Thoracic aorta (tissue), 2 donors: ENCODE results near the gene KDM1B. TPM values are rescaled to one million over a fixed set of nuclear protein-coding genes. Genes with fewer than 3 reads are reported as not detected.

Experiments used
- ATAC-seq: fragments of 150-250 bp; one replicate; pipeline ENCODE4 v1.8.0; 2017; ENCODE audit warnings: low read depth; ENCODE audit not compliant: insufficient number of reproducible peaks, low FRiP score
- DNase-seq: peaks from one replicate; pipeline ENCODE4 v3.0.0-alpha.2; 2020; ENCODE audit warnings: low spot score
- H3K27ac ChIP-seq, 2 donors: fragments of 200-600 bp; sonication (generic); 1 replicate in 1 of 2; 2 replicates in 1 of 2; pipeline ENCODE4 v1.5.1; 2016; ENCODE audit warnings: mild to moderate bottlenecking in 2 of 2, moderate library complexity in 2 of 2
- H3K27me3 ChIP-seq: fragments of 200-600 bp; sonication (generic); replicated peaks from 2 replicates; pipeline ENCODE4 v1.6.0; 2016; ENCODE audit warnings: mild to moderate bottlenecking; ENCODE audit not compliant: insufficient read depth
- H3K36me3 ChIP-seq: fragments of 200-600 bp; sonication (generic); one replicate; pipeline ENCODE4 v1.5.1; 2016
- H3K4me1 ChIP-seq, 2 donors: fragments of 200-600 bp; sonication (generic); 1 replicate in 1 of 2; 2 replicates in 1 of 2; pipeline versions ENCODE4 v1.5.1 to v1.6.0; 2016; ENCODE audit warnings: low read depth in 2 of 2, mild to moderate bottlenecking in 1 of 2; ENCODE audit not compliant: control insufficient read depth in 1 of 2
- H3K4me3 ChIP-seq: fragments of 200-600 bp; sonication (generic); 2 replicates; pipeline ENCODE4 v1.5.1; 2016; ENCODE audit warnings: mild to moderate bottlenecking
- H3K9me3 ChIP-seq: fragments of 200-600 bp; sonication (generic); 2 replicates; pipeline ENCODE4 v1.5.1; 2016
- CTCF ChIP-seq: fragments of 200-600 bp; sonication (generic); IDR thresholded peaks from one replicate; pipeline ENCODE4 v1.5.1; 2019; ENCODE audit warnings: antibody characterized with exemption
- total RNA-seq, 2 donors: library from RNA; depleted of rRNA; stranded (reverse); fragments of >200 nt; gene quantifications; one replicate each; pipeline versions ENCODE4 v1.1.0 to v1.2.3, GENCODE V29; 2016

The KDM1B gene
- total RNA-seq, 2 donors from 2014 or later: 10.3 TPM

- Histone ChIP-seq H3K4me1 (no peaks in the 10 kb centered on the region), H3K36me3 (no peaks in the 10 kb centered on the region), H3K4me3 (no peak overlapping the region), H3K27ac (no peak overlapping the region), H3K27me3 (no peaks in the 10 kb centered on the region), H3K9me3 (no peaks in the 10 kb centered on the region)
- DNase-seq (no peak), ATAC-seq (no peak)
- TF ChIP-seq CTCF: no peak
These were observed 27.3 kb downstream of the KDM1B start for GRCh38 chr6:18182568-18182967.

- H3K4me1 ChIP-seq: no peaks in the 10 kb centered on the region
- ATAC-seq (no peak), DNase-seq (no peak)
- H3K4me3 ChIP-seq: no peak overlapping the region
- no peaks in the 10 kb centered on the region for H3K27me3 ChIP-seq
- no peaks in the 10 kb centered on the region for H3K9me3 ChIP-seq
- no peak for TF ChIP-seq CTCF
- no peaks in the 10 kb centered on the region for H3K36me3 ChIP-seq
- no peak overlapping the region for H3K27ac ChIP-seq
These were observed 28.5 kb downstream of the KDM1B start for GRCh38 chr6:18183766-18184165.

DNA sequence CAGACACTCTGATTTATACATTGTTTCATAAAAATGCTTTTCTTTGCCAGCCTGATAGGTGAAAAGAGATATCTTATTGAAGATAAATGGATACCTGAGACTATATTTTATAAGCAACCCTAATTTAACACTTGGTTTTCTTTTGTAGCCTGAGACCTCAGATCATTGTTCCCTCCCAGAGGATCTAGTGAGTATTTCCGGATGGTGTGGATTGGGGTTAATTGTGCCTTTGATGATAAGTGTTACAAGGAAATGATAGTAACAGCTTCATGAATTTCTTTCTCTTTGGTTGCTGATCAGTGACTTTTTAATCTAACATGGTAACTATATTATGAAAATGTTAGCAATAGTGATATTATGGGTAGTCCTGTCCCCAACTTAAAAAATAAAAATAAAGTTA is 30.4 kb downstream of the KDM1B start:
- DNase-seq (no peak), ATAC-seq (no peak)
- H3K27me3 ChIP-seq: no peaks in the 10 kb centered on the region
- H3K4me1 ChIP-seq: no peaks in the 10 kb centered on the region
- no peak overlapping the region for H3K4me3 ChIP-seq
- TF ChIP-seq CTCF: no peak
- H3K9me3 ChIP-seq: no peaks in the 10 kb centered on the region
- H3K27ac ChIP-seq: no peak overlapping the region
- H3K36me3 ChIP-seq: no peaks in the 10 kb centered on the region

- DNase-seq (no peak), ATAC-seq (no peak)
- TF ChIP-seq CTCF: no peak
- Histone ChIP-seq H3K4me1 (no peaks in the 10 kb centered on the region), H3K27ac (no peak overlapping the region), H3K4me3 (no peak overlapping the region), H3K9me3 (no peaks in the 10 kb centered on the region), H3K27me3 (no peaks in the 10 kb centered on the region), H3K36me3 (no peaks in the 10 kb centered on the region)
These were observed 30.8 kb downstream of the KDM1B start for GRCh38 chr6:18186033-18186432.

- no peak for ATAC-seq
- no peak overlapping the region for H3K4me3 ChIP-seq
- H3K9me3 ChIP-seq: no peaks in the 10 kb centered on the region
- H3K27me3 ChIP-seq: no peaks in the 10 kb centered on the region
- no peaks in the 10 kb centered on the region for H3K36me3 ChIP-seq
- H3K4me1 ChIP-seq: no peaks in the 10 kb centered on the region
- H3K27ac ChIP-seq: no peak overlapping the region
- no peak for TF ChIP-seq CTCF
- no peak for DNase-seq
These were observed 31.5 kb downstream of the KDM1B start for GRCh38 chr6:18186540-18187250.
